Stimulated activated CD4-positive, alpha-beta T cell treated with anti-CD3 and anti-CD28 coated beads, TNF-alpha, amount 100 ng/mL, for 4 hours (primary cell): ENCODE data around the gene METTL27.
"Not testable (repeated sequence)": the region's sequence is repeated elsewhere in the genome, so short reads cannot be mapped to it uniquely, and the experiment has no call there.

ENCODE experiments used
- DNase-seq, 3 experiments: peaks; one replicate each; pipeline ENCODE4 v3.0.0-alpha.2; 2020; ENCODE audit warnings: low read depth in 3 of 3

Gene METTL27

DNA sequence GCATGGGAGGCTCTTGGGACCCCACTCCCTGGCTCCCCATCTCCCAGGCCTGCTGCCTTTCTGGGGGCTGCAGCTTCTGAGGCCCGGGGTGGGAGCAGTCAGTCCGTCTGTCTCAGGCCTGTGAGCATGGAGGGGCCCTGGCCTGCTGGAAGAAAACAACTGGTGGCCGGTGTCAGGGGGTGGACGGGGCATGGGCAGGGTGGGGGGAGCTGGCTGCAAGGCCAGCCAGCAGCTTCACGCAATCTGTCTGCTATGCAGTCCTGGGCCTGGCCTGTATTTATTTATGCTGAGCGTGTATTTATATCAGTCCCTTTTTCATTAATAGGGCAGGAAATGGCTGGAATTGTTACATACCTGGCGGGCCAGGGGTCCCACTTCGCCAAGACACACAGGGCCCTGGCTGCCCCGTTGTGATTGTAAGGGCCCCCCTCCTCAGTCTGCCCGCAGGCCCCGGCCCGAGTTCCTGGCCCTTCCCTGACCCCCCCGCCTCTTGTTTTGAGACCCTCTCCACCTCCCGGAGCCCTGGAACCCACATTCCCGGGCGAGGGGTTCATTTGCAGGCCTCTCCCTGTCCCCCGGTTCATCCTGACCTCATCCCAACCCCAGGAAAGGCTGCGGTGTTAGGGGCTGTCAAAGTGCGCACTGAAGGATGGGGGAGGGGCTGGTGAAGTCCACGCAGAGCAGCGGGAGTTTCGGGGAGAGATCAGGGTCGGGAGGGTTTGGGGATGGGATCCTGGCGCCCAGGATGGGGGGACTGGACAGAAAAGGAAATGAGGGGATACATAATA is 26.9 kb upstream of the METTL27 start:
- no peak for DNase-seq

DNA sequence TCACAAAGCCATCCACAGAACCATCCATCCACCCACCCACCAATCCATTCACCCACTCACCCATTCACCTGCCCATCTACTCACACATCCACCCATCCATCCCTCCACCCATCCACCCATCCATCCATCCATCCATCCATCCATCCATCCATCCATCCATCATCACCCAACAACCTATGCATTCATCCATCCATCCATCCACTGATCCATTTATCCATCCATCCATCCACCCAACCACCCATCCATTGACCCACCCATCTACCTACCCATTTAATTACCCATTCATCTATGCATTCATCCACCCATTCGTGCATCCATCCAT is 24.1 kb upstream of the METTL27 start:
- no peak for DNase-seq

DNA sequence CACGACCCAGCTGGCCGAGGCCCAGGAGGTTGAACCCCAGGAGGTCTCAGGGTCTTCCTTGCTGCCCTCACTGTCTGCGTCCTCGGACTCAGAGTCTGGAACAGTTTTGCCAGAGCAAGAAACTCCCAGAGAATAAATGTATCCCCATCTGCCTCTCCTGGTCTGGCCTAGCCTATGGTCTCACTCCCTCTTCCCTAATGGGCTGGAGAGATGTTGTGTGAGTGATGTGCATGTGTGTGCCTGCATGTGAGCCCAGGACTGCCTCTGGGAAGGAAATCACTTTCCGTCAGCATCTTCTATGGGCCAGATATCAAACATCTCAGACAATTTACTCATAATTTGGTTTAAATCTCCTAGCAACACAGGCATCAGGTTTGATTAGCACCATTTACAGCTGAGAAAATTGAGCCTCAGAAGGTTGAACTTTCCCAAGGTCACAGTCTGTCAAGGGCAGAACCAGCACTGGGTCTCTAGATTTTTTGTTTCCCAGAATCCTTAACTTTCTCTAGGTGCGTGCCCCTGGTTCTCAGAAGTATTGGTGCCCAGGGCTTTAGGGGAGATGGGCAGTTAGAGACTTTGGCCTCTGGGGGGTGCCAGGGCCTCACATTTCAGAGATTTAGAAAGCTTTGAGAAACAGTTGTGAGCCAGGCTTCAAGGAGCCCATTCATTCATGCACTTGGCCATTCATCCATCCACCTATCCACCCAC is 23.6 kb upstream of the METTL27 start:
- DNase-seq, result no peak

DNA sequence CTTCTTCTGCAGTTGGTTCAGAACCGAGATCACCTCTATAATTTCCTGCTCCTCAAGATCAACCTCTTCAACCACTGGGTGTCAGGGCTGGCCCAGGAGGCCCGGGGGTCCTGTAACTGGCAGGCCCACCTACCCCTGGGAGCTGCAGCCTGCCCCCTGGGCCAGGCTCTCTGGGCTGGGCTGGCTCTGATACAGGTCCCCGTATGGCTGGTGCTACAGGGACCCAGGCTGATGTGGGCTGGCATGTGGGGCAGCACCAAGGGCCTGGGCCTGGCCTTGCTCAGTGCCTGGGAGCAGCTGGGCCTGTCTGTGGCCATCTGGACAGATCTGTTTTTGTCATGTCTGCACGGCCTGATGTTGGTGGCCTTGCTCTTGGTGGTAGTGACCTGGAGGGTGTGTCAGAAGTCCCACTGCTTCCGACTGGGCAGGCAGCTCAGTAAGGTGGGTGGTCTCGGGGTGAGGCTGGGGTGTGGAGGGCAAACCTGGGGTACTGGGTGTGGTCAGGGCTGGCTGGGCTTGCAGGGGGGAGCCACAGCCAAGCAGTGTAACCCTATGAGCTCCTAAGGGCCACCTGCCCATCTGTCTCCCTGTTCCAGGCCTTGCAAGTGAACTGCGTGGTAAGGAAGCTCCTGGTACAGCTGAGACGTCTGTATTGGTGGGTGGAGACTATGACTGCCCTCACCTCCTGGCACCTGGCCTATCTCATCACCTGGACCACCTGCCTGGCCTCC is 22.8 kb upstream of the METTL27 start:
- no peak for DNase-seq

DNA sequence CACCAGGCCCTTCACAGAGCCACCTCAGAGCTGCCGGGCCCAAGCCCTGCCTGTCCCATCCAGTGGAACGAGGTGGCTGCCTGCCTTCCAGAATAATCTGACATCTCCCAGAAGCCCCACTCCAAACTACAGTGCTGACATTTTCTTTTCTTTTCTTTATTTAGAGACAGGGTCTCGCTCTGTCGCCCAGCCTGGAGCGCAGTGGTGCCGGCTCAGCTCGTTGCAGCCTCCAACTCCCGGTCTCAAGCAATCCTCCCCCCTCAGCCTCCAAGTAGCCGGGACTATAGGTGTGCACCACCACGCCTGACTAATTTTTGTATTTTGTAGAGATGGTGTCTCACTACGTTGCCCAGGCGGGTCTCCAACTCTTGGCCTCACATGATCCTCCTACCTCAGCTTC is 19.0 kb upstream of the METTL27 start:
- no peak for DNase-seq

DNA sequence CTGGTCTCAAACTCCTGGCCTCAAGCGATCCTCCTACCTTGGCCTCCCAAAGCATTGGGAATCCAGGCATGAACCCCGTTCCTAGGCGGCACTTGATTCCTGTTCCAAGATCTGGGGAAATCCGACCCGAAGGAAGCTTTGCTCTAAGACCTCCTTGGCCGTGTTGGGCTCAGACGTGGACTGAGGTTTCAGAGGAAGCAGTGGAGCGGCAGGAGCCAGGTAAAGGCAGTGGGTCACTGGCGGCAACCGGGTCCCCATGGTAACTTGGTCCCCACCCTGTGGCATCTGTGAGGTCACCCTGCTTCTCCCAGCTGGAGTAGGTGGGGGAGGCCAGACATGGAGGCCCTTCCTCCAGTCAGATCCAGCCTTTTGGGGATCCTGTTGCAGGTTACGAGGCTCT is 18.5 kb upstream of the METTL27 start, which contains the start of gene TMEM270:
Gene TMEM270, plus strand, starts transcription at position 301 of the 400 bp plus-strand sequence. Its CDS starts 36 bp downstream, at position 337.
- DNase-seq, result no peak

DNA sequence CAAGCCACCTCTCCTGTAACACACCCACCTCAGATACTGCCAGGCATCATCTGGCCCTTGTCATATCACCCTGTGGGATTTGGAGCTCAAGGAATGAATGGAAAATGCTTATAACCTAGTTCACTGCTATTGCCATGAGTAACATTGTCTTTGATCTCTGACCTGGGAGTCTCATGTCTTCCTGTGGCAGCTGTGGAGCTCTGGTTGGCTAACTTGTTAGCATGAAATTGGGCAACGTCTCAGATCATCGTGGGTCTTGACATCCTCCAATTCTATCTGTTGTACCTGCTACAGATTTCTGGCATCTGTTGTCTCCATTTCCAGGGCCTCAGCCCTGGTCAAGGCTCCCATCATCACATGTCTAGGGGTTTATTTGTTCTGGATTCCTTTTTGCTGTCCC is 16.5 kb upstream of the METTL27 start:
- no peak for DNase-seq

DNA sequence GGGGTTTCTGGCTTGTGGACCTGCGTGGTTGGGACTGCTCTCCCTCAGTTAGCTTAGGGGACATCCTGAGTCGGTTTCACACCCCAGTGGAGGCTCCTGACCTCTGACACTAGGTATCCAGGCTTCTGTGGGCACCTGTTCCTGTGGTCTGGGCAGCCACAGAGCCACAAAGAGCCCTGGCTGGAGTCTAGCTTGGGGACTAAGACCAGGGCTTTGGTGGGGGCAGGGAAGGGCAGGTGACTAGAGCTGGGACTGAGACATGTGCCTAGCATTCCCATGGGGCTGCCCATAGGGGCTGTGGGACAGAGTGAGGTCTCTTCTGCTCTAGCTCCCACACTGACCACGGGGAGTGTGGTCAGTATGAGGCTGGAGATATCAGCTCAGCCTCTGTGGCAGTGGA is 14.6 kb upstream of the METTL27 start:
- DNase-seq, result no peak

DNA sequence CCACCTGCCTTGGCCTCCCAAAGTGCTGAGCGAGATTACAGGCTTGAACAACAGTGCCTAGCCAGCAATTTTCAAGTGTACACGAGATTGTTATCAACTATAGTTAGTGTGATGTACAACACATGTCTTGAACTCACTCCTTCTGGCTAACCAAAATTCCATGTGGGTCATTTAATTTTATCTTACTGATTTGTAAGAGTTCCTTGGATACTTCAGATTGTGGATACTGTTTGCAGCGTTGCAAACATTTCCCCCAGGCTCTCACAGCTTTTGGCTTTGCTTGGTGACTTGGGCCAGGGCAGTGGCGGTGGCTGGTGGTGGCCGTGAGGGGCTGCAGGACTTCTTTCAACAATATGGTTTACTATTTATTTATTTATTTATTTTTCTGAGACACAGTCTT is 10.2 kb upstream of the METTL27 start:
- DNase-seq, result no peak

DNA sequence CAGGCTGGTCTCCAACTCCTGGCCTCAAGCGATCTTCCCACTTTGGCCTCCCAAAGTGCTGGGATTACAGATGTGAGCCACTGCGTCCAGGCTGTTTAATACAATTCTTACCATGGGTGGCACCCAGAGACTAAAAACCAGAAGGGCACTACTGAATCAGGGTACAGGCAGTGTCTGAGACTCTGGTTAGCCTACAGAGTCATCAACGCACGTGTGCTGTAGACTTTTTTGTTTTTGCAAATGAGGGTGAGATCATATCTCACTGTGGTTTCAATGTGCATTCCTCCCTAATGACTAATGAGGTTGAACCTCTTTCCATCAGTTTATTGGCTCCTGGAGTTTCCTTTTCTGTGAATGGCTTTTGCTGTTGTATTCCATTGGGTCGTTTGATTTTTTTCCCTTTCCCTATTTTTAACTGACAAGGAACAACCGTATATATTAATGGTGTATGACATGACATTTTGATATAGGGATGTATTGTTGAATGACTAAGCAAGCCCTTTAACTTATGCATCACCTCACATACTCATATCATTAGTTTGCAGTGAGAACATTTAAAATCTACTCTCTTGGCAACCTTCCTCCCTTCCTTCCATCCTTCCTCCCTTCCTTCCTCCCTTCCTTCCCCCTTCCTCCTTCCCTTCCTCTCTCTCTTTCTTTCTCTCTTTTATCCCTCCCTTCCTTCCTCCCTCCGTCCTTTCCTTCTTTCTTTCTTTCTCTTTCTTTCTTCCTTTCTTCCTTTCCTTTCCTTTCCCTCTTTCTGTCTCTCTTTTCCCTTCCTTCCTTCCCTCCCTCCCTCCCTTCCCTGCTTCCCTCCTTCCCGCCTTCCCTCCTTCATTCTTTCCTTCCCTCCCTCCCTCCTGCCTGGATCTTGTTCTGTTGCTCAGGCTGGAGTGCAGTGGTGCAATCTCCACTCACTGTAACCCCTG is 9.4 kb upstream of the METTL27 start:
- DNase-seq, result no peak

DNA sequence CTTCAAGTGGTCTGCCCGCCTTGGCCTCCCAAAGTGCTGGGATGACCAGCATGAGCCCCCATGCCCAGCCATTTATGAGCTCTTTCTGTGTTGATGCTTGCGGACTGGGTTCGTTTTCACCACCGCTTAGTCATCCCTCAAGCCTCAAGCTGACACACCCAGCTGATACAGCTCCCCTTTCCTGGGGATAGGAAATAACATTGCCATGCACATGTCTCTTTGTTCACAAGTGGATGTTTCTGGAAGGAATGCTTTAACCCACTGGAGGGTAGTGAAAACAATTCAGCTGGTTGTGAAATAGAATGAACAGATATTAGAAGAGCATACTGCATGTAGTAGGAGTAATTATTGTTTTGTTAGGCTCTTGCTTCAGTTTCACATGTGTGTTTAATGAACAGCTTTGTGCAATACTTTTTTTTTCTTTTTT is 8.5 kb upstream of the METTL27 start:
- DNase-seq, result no peak

DNA sequence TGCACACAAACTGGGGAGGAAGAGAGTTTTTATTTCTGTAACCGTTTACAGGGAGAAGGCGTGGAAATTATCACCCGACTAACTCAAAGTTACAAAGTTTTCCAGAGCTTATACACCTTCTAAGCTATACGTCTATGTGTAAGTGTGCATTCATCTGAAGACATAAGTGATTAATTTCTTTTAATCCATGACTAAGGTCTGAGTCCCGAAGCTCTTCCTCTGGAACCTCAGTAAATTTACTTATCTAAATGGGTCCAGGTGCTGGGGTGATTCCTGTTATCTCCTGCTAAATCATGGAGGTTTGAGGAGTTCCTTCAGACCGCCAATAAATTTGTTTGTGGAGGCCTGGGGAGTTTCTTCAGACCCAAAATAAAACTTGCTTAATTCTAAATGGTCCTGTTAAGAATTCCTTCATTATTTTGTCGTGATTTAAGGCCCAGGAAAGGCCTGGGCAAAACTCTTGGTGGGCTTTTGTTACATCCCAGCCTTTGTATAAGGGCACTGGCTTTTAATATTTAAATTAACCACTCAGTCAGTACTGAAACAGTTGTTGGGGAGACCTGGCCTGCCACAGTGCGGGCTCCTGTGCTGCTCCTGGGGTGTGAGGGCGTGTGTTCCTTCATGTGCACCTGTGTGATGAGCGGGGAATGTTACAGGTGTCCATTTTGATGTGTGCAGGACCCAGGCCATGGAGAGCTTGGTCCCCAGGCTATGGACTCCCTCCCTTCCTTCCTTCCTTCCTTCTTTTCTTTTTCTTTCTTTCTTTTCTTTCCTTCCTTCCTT is 5.8 kb upstream of the METTL27 start:
- DNase-seq, result no peak

DNA sequence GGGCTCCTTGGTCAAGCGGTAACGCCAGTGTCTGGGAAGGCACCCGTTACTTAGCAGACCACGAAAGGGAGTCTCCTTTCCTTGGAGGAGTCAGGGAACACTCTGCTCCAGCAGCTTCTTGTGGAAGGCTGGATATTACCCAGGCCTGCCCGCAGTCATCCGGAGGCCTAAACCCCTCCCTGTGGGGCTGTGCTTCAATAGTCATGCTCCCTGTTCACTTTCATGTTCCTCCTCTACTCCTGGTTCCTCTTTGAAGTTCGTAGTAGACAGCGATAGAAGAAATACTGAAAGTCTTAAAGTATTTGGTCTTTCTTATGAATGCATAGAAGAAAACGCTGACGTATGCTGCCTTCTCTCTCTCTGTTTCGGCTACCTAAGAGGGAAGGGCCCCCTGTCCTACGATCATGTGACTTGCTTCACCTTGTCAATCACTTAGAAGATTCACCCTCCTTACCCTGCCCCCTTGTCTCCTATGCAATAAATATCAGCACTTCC is 3.4 kb upstream of the METTL27 start:
- not testable (repeated sequence) for DNase-seq

DNA sequence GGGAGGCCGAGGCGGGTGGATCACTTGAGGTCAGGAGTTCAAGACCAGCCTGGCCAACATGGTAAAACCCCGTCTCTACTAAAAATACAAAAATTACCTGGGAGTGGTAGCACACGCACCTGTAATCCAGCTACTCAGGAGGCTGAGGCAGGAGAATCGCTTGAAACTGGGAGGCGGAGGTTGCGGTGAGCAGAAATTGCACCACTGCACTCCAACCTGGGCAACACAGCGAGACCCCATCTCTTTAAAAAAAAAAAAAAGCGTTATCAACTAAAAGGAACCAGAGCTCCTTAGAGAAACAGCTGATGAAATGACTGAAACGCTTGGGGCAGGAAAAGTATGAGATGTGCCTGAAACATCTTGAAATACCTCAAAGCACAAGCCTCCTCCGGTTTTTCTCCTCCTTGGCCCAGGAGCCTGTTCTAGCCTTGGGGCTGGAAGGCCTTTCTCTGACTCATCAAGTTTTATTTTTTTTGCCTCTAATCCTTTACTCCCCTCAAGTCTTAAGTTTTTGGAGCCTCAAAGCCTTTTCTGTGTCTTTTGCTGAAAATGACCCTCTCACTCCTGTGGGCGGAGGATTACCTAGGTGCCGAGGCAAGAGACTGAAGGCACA is 2.6 kb upstream of the METTL27 start:
- no peak for DNase-seq

DNA sequence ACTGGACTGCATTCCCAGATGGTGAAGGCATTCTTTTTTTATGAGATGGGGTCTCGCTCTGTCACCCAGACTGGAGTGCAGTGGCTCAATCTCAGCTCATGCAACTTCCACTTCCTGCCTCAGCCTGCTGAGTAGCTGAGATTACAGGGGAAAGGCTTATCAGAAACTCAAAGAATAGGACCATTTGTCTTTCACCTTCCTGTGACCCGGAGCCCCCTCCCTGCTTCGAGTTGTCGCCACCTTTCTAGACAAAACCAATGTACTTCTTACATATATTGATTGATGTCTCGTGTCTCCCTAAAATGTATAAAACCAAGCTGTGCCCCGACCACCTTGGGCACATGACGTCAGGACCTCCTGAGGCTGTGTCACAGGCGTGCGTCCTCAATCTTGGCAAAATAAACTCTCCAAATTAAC is 1.8 kb upstream of the METTL27 start:
- DNase-seq, result no peak

DNA sequence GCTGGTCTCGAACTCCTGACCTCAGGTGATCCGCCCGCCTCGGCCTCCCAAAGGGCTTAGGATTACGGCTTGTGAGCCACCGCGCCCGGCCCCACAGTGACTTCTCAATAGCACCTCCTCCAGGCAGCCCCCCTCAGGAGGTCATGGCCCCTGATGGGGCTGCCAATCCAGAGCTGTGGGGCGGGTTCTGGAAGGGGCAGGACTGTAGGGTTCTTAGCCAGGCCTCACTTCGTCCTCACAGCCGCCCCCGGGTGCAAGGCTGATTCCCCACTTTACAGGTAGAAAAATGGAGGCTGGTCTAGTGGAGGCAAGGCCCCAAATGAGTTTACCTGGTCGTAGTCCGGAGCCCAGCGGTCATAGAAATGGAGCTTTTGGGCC is 638 bp downstream of the METTL27 start:
- no peak for DNase-seq

DNA sequence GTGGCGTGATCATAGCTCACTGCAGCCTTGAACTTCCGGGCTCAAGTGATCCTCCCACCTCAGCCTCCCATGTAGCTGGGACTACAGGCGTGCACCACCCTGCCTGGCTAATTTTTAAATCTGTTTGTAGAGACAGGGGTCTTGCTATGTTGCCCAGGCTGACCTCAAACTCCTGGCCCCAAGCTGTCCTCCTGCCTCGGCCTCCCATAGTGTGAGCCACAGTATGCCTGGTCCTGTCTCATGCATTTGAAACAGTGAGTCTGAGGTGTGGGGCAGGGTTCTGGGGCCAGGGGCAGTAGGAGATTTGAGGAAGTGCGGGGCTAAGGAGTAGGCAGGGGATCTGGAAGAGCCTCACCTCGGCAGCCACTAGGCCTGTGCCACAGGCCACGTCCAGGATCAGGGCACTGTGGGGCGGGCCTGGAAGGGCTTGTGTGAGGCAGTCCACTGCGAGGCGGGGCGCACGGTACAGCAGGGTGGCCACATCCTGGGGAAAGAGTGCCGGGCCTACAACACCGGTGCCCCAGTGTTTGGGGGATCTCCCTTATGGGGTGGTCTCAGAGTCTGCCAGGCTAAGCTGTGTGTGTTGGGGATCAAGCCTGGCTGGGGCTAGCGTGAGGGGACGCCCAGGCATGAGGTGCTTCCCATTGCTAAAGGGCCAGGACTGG is 1.5 kb downstream of the METTL27 start:
- DNase-seq, result no peak

DNA sequence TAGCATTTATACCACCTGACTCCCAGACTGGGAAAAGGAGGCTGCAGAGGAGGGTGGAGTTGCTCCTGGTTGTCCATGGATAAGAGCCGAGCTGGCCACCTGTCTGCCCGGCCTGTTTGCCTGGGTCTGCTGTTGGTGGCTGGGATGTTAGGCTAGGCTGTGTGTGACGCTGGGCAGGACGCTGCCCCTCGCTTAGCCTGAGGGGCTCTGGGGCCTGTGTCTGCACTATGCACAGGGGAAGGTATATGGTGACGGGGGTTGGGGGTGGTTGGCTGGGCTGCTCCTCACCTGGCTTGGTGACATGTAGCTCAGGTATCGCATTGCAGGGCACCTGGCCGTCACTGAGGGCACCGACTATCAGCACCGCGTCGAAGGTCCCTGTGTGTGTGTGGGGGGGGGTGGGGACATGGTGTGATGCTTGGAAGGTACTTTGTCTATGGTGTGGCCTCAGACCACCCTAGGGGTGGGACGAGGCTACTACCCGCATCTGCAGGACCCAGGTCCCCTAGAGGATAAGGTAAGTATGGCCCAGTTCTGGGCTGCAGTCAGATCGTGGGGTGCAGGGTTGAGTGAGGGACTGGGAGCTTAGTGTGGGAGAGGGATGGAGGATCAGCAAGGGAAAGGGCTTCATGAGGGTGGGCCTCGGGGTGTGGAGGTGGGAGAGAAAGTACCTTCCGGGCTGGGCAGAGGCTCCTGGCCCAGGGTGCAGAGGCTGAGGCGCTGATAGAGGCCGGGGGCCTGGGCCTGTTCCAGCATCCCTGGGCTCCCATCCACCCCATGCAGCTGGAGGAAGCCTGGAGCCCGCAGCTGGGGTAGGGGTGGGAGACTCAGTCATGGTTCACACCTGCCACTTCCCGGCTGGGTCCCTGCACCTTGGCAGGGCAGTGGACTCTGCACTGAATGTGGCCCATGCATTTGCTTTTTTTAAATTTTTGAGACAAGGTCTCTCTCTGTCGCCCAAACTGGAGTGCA is 2.3 kb downstream of the METTL27 start:
- no peak for DNase-seq

DNA sequence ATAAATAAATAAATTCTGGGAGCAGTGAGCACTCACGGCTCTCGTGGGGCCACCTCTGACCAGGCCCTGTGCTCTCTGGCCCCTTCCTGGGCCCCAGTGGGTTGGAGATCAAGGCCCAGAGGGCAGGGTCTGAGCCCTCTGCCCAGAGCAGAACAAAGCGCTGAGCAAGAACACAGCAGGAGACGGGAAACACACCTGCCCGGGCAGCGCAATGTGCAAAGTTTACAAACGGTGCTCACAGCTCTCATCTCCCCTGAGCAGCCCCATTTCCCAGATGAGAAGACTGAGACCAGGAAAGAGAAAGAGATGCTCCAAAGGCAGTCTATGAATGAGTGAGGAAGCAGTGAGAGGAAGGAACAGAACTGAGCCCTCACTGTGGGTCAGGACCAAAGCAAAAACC is 3.0 kb downstream of the METTL27 start:
- DNase-seq, result no peak
